ENCODE measurements around the gene DDRGK1.

The DDRGK1 gene

DNA sequence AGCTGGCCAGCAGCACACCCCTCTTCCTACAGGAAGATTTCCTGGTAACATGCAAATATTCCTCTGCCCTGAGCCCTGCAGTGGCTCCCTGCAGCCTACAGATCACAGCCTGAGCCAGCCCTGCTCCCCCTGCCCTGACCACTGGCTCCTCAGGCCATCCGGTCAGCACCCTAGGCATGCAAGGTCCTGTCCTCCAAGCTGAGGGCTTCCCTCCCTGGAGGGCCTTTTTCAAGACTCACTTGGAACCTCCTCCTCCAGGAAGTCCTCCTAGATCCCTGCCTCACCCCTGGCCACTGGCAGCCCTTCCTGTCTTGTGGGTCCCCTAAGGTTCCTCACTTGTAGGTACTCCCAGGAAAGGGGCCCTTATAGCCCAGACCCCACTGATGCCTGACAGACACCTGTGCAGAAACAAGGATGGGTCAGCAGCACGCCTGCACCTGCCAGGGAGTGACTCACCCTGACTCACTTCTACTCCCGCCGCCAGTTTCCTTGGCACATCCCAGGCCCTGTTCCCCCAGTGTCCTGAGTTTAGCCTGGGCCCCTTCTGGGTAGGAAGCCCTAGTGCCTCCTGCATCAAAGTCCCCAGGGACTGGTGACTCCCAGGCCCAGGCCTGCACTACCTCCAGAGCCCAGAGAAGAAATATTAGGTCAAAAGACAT lies 31.3 kb upstream of the DDRGK1 start:
- DNase-seq, result no peak

DNA sequence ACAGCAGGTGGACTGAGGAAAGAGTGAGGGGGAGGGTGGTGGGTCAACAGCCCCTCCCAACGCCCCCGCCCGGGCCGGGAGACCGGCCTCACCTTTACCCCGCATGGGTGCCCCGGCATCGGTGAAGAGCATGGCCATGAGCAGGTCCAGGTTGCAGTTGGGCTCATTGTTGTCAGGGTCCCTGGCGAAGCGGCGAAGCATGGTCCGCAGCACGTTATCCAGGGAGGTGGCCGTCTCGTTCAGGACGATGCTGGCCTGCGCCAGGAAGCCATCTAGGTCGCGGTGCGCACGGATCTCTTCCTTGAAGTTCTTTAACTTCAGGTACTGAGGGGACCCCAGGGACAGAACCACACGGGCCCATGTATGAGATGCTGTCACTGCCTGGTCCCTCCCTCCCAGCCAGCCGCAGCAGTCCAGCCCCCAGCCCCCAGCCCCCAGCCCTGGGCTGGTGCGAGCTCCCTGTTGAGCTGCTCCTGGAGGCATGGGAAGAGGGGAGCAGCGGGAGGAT lies 29.6 kb upstream of the DDRGK1 start:
- no peak for DNase-seq

DNA sequence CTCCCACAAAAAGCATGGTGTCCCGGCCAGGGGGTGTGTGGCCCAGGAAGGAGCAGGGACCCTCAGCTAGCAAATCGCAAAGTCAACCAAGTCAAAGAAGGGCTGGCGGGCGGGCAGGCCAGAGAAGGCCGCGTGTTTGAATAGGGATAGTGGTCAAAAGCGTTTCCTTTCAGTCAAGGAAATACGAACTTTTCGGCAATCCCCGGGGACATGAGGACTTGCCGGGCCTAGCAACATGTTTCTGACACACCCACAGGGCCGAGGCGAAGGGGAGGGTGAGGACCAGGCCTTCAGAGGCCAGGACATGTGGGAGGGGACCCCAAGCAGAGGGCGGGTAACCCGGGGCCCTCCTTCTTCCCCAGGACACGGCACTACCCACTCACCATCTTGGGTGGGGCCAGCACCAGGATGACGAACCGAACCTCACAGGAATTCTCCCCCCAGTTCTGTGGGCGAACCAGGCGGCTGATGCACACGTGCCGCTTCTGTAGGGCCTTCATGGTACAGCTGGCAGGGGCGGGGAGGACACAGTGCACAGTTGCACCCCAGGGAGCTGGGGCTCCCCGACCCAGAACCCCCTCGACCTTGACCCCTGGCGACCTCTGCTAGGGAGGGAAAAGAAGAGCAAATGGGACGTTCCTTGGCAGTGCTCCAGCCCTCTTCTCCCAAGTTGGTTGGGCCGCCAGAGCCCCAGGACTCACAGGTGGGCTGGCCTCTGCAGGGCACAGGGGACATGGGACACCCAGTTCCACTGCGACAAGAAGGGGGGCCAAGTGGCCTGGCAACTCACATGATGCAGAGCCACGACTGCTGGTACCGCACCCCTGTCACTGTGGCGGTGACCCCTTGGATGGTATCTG lies 28.9 kb upstream of the DDRGK1 start:
- no peak for DNase-seq

DNA sequence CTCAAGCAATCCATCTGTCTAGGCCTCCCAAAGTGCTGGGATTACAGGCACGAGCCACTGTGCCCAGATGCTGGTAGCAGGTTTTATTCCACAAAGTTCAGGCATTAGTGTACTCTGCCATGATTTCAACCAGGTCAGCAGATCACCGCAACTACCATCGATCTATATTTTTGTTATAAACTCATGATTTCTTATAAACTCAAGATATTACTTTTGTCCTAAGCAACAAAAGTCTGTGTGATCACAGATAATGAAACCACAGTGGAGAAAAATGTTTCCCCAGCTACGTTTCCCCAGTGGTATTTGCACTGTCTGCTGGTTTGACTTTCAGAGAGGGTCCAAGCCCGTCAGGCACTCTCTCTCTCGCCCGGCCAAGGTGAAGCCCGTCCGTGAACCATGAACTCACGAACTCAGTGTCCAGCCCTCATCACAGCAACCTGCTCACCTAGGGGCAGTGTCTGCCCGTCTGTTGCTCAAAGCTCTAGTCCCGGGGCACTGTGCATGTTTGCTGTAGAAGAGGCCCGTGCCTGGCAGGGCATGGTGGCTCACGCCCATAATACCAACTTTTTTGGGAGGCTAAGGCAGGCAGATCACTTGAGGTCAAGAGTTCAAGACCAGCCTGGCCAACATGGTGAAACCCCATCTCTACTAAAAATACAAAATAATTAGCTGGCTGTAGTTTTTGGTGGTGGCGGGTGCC lies 27.6 kb upstream of the DDRGK1 start:
- DNase-seq, result no peak

DNA sequence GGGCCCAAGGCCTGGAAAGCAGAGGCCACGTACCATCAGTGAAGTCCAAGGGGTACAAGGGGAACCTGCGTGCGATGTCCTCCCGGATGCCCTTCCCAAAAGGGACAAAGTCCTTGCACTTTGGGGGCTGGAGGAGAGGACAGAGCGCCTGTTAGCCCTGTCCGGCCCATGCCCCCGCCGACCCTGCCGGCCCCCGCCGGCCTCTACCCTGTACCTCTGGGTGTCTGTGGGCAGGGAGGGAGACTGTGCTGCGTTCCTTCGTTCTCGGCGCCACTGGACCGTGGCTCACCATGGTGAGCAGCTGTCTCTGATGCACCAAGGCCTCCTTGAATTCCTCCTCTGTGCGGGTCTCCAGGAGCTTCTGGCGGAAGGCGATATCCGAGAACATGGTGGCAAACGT lies 26.6 kb upstream of the DDRGK1 start:
- no peak for DNase-seq

DNA sequence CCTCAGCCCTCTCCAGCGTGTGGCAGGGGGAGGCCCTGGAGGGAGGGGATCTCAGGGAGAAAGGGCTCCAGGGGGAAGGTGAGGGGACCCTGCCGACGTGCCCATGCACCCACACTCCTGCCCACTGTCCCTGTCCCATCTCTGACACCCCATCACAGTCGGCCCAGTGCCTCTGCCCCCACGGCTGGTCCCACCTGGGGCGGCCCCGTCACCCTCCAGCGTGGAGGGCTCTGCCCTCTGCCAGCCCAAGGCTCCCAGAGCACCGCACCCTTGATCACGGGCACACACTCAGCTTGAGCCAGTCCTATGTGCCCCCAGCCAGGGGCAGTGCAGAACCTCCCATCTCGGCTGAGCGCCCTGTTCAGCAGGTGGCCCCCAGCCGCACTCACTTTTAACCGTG lies 25.3 kb upstream of the DDRGK1 start:
- no peak for DNase-seq

DNA sequence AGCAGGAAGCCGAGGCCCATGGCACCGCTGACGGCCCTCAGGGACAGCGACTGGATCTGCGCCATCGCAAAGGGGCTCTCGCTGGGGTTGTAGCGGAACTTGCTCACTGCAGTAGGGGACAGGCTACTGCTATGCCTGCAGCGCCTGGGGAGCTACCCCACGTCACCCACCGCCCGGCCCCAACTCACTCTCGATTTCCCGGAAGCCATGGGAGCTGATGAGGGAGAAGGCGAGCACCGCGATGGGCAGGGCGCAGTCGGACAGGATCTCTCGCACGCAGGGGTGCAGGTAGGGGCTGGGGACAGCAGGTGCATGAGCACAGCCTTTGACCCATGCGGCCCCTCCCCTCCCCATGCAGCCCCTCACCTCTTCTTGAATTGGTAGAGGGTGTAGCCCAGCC lies 24.7 kb upstream of the DDRGK1 start:
- no peak for DNase-seq

DNA sequence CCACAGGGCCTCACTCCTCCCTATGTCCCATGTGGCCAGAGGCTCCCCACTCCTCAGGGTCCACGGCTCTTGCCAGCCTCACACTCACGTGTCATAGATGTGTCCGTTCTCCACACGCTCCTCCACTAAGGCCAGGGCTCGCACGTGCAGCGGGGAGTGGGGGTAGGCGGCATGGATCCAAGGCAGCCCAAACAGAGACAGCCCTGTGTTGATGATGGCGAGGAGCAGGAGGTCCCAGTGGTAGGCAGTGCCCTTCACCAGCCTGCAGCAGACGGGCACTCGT lies 24.2 kb upstream of the DDRGK1 start:
- DNase-seq, result no peak

DNA sequence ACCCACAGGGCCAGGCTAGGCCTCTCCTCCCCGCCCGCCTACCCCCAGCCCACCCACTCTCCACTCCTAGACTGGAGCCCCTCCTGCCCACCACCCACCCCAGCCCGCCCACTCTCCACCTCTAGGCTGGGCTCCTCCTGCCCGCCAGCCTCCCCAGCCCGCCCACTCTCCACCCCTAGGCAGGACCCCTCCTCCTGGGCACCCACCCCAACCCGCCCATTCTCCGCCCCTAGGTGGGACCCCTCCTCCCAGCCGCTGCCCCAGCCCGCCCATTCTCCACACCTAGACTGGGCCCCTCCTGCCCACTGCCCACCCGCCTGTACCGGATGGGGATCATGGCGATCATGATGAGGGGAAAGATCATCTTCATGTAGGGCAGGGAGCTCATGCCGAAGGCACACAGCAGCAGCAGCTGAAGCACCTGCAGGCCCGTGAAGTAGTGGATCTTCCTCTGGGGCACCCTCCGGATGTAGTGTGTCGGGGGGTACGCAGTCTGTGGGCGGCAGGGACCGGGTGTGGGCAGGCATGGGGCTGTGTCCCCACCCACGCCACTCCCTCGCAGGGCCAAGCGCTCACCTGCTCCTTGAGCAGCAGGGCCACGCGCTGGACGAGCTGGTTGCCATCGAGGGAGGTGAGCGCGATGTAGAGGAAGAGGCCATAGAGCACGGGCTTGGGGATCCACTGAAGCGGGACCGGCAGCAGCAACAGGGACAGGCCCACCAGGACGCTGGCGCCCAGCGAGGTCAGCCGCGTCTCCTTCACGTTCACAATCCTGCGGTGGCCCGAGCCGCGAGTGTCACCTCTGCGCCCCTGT lies 23.7 kb upstream of the DDRGK1 start:
- DNase-seq, result no peak

DNA sequence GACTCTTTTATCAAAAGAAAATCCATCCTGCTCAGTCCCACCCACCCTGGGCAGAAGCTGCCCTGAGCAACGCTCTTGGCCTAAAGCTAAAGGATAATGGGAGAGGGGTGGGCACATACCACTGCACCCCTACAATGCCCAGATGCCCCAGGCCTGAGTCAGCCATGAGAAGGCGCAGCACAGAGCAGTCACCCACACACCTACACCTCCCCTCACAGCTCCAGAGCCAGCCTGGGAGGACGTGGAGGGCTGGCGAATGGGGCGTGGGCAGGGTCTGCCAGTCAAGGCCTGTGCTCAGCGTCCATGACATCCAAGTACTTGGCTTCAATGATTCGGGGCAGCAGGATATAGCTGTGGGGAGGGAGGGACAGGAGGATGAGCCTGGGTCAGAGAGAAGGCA lies 23.0 kb upstream of the DDRGK1 start:
- DNase-seq, result no peak

DNA sequence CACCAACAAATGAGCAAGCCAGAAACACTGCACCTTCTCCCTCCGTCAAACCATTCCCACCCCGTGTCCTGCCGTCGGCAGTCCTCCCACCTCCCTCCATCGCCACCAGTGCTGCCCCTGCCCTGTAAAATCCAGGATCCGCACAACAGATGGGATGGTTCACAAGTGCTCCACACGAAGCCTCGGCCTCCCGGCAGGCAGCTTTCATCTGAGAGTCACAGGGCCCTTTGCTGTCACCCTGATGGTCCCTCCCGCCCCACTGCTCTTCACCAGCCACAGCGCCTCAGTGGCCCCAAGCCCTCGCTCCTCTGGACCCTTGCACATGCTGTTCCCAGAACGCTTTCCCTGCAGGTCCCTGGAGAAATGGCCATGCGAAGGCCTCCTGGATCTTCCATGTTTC lies 22.4 kb upstream of the DDRGK1 start:
- no peak for DNase-seq

DNA sequence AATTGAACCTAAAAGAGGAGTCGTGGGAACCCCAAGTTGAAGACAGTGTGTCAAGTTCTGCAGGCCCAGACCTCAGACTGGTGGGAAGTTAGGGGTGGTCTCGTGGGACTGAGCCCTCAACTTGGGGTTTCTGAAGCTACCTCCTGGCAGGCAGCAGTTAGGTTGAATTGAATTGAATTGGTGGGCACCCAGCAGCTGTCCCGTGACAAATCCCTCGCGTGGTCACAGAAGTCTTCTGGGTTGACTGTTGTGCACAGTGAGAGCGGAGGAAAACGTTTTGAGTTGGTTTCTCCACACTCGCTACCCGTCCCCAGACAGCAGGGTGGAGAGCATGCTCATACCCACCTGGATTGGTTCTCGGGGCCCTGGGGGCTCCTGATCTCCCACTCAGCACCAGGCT lies 21.6 kb upstream of the DDRGK1 start:
- no peak for DNase-seq

DNA sequence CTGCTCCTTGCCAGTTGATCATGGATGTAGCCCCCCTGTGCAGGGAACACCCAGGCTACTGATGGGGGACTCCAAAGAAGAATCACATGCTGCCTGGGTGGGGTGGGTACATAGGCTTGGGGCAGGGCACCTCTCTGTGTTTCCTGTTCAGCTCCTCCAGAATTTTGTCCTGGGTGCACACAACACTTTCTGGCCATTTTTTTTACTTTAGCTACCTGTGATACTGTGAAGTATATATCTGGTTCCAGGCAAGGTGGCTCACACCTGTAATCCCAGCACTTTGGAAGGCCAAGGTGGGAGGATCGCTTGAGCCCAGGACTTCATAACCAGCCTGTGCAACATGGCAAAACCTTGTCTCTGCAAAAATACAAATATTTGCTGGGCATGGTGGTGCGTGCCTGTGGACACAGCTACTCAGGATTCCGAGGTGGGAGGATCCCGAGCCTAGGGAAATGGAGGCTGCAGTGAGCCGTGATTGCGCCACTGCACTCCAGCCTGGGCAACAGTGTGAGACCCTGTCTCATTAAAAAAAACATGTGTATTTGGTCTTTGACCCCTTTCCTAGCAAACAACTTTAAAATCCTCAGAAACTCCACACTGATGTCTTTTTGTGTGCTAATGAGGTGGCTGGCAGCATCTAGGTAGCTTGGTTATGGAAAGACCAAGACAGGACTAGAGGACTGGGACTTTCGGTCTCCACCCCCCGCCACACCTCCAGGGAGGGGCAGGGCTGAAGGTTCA lies 20.4 kb upstream of the DDRGK1 start:
- no peak for DNase-seq

DNA sequence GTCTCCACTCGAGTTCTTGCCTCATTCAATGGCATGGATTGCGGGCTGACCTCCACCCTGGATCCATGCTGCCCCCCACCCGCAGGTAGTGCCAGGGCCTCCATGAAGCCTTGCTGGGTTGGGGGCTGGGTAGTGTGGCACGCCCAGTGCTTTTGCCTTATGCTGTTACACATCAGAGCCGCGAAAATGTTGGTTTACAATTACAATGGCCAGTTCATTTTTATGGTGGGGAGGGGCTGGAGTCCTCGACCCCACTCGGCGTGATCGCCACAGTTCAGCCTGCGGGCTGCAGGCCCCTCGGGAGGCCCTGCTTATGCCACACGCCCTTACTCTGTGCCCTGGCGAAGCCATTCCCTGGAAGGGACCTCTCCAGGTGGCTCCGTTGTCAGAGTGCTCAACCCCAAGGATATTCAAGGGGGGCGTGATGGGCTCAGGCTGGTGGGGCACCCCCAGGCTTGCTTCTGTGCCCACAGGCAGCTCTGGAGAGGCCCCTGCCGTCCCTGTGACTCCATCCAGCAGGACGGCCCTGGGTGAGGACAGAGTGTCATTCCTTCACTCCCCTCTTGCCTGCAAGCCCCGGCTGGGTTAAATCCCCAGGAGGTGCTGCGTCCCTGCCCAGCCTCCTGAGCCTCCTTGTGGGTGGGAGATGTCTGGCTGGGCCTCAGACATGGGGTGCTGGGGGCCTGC lies 19.7 kb upstream of the DDRGK1 start:
- DNase-seq, result no peak

DNA sequence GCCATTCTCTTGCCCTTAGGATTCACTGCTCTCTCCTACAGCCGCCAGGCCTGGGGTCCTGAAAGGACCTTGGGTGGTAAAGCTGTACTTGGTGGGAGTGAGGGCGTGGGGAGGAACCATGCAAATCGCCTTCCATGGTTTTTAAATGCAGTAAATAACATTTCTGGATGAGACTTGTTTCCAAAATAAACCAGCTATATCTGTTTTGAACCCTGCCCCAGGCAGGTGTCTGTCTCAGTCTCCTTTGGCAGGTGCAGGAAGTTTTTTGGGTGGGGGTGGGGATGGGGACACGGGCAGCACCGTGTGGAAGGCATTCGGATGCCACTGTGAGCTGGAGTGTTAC lies 19.1 kb upstream of the DDRGK1 start:
- DNase-seq, result no peak

DNA sequence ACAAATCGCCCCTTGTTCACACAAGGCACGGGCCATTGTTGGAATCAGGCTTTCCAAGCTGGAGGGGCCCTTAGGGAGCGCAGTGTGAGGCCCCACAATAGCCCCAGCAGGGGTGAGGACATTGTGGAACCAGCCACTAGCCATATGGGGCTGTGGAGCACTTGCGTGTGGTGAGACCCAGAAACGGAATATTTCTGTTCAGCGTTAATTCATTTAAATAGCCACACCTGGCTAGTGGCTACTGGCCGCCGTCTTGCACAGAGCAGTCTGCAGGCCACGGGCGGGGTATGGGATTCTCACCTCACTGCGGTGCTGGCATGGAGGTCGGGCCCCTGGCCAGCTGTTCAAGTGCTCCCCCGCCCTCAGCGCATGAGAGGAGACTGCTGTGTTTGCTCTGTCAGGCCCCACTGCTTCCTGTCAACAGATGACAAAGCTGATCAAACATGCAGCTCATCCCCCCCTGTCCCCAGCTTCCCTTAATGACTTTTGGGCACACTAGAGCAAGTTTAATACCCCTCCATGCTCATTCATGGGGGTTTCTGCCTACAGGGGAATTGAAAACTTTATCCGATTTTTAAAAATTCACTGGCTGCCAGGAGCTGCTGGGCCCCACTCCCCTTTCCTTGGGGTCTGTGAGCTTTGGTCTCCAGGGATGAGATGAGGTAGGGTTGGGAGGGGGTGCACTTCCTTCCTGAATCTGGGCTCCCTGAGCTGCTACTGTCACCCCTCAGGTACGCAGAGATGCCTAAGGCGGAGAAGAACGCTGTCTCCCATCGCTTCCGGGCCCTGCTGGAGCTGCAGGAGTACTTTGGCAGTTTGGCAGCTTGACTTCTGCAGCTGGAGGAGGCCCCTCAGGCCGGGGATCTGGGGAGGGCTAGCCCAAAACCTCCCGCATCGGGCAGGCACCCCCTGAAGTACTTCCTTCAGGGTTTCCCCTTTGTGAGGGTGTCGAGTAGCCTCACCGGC lies 18.4 kb upstream of the DDRGK1 start:
- DNase-seq, result no peak

DNA sequence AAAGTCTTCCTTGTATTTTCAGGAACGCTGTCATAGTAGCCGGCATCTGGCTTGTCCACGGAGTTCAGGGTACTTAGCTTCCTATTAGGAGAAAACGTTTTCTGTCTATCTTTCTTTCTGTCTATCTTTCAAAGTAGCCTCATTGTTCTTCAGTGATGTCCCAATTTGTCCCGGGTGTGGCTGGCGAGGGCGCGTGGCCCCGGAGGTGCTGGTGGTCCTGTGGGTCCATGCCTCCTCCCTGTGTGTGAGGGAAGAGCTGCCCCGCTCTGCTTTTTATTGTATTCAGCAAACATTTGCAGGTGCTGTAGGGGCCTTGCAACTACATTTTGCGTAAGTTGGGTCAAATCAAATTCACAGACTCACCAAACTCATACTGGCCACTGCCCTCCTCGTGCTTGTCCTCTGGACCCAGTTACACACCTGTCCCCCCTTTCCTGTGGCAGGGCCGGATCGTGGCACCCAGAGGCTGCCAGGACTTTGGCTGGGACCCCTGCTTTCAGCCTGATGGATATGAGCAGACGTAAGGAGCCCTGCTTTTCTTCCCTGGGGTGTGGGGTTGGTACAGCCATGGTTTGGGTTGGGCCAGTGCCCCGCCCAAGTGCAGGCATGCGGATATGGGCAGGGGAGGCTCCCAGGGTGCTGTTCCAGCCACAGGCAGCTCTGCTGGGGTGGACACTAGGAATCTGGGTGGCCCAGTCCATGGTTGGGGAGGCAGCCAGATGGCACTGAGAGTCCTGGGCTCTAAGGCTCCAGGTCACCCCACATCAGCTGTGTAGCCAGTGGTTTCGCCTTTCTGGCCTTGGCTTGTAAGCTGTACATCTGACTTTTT lies 17.1 kb upstream of the DDRGK1 start:
- no peak for DNase-seq

DNA sequence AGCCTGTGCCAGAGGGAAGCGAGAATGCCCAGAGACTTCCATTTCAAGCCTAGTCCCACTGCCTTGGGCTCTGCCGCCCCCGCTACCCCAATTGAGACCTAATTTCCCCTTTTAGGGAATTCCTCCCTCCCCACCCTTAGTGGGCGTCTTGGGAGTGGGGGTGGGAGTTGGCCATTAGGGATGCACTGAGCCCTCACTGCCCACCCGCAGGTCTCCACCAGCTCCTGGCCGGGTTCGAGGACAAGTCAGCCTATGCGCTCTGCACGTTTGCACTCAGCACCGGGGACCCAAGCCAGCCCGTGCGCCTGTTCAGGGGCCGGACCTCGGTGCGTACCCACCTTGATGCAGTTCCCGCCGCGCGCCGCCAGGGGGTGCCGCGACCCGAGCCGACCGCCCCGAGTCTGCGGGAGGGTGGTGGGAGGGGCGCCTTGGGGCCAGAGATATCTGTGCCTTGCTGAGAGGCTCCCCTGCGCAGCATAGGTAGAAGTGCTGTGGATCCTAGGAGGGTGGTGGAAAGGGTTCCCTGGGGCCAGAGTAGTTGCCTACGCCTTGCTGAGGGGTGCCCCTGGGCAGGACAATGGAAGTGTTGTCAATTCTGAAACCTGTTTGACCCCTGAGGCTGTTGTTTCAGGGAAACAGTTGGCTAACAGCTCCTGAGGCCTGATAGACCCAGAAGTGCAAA lies 14.0 kb upstream of the DDRGK1 start:
- peak; percentile 52 to 79 (median 64) for DNase-seq
